WTC11 (cell line): Measurements from ENCODE around the gene MIX23. TPM values are rescaled to one million over a fixed set of nuclear protein-coding genes. Genes with fewer than 3 reads are reported as not detected.

ENCODE experiments used
- ATAC-seq: fragments of 200-7000 bp; cut with Tn5 transposase; 2 replicates; pipeline ENCODE4 v1.10.0; 2021; ENCODE audit warnings: mild to moderate bottlenecking, moderate library complexity
- CTCF ChIA-PET: fragments of 300-600 bp; sonication (Branson Sonifier 250); formaldehyde crosslinking; loops from one replicate; lab custom pipeline; 2021; ENCODE audit warnings: antibody characterized with exemption; lab: Charles Lee
- POLR2A ChIA-PET: fragments of 350-600 bp; sonication (Branson Sonifier 250); formaldehyde crosslinking; loops from one replicate; lab custom pipeline; 2021; ENCODE audit warnings: antibody characterized with exemption; lab: Charles Lee
- DNase-seq: peaks from one replicate; pipeline ENCODE4 v3.0.0; 2021; ENCODE audit warnings: low spot score
- H3K27ac Mint-ChIP-seq: 2 replicates; pipeline ENCODE4 v1.8.0; 2021; ENCODE audit warnings: mixed read lengths
- H3K27me3 Mint-ChIP-seq: 2 replicates; pipeline ENCODE4 v1.8.0; 2021; ENCODE audit warnings: low read depth, mild to moderate bottlenecking, moderate library complexity, mixed read lengths
- H3K36me3 Mint-ChIP-seq: 2 replicates; pipeline ENCODE4 v1.8.0; 2021; ENCODE audit warnings: mixed read lengths
- H3K4me1 Mint-ChIP-seq: 2 replicates; pipeline ENCODE4 v1.8.0; 2022; ENCODE audit warnings: mixed read lengths
- H3K4me3 Mint-ChIP-seq: 2 replicates; pipeline ENCODE4 v1.8.0; 2021; ENCODE audit warnings: mild to moderate bottlenecking, moderate library complexity, mixed read lengths
- H3K9me3 Mint-ChIP-seq: 2 replicates; pipeline ENCODE4 v1.8.0; 2021; ENCODE audit warnings: mixed read lengths
- CDX4 ChIP-seq: fragments of 250-450 bp; sonication (Bioruptor Pico); IDR thresholded peaks from 2 replicates; pipeline ENCODE4 v1.9.0; 2021; ENCODE audit warnings: moderate library complexity, mild to moderate bottlenecking, inconsistent platforms, borderline replicate concordance
- CTCF ChIP-seq: fragments of 200-600 bp; IDR thresholded peaks from 2 replicates; pipeline ENCODE4 v1.8.0; 2022; ENCODE audit warnings: antibody characterized with exemption
- FOXK1 ChIP-seq: sonication (generic); formaldehyde crosslinking; IDR thresholded peaks from 2 replicates; pipeline ENCODE4 v1.8.0; 2022; ENCODE audit warnings: mild to moderate bottlenecking, moderate library complexity, missing genetic modification reagents
- FOXP4 ChIP-seq: sonication (generic); formaldehyde crosslinking; IDR thresholded peaks from 2 replicates; pipeline ENCODE4 v1.8.0; 2022; ENCODE audit warnings: mild to moderate bottlenecking, missing genetic modification reagents
- GRHL2 ChIP-seq: fragments of 250-450 bp; sonication (Bioruptor Pico); IDR thresholded peaks from 2 replicates; pipeline ENCODE4 v1.8.0; 2022; ENCODE audit warnings: mild to moderate bottlenecking, moderate library complexity; ENCODE audit not compliant: insufficient replicate concordance, severe bottlenecking
- IRF1 ChIP-seq: sonication (generic); formaldehyde crosslinking; IDR thresholded peaks from 2 replicates; pipeline ENCODE4 v1.8.0; 2023; ENCODE audit warnings: missing genetic modification reagents
- MLX ChIP-seq: sonication (generic); formaldehyde crosslinking; IDR thresholded peaks from 2 replicates; pipeline ENCODE4 v1.8.1; 2023; ENCODE audit warnings: mild to moderate bottlenecking, missing genetic modification reagents, moderate library complexity
- MXD4 ChIP-seq: fragments of 250-450 bp; sonication (Bioruptor Pico); IDR thresholded peaks from 2 replicates; pipeline ENCODE4 v1.8.0; 2021; ENCODE audit warnings: mild to moderate bottlenecking, moderate library complexity, borderline replicate concordance
- NFYB ChIP-seq: sonication (generic); formaldehyde crosslinking; conservative IDR thresholded peaks from 2 replicates; pipeline ENCODE4 v1.8.0; 2022; ENCODE audit warnings: low read depth, missing genetic modification reagents
- NR1H2 ChIP-seq: sonication (generic); formaldehyde crosslinking; IDR thresholded peaks from 2 replicates; pipeline ENCODE4 v1.9.0; 2021; ENCODE audit warnings: mild to moderate bottlenecking, moderate library complexity, missing genetic modification reagents
- PRDM15 ChIP-seq: sonication (generic); formaldehyde crosslinking; IDR thresholded peaks from 2 replicates; pipeline ENCODE4 v1.8.0; 2022; ENCODE audit warnings: missing genetic modification reagents
- SMAD3 ChIP-seq: sonication (generic); formaldehyde crosslinking; IDR thresholded peaks from 2 replicates; pipeline ENCODE4 v1.8.0; 2022; ENCODE audit warnings: missing genetic modification reagents, mild to moderate bottlenecking, borderline replicate concordance
- SP1 ChIP-seq: sonication (generic); formaldehyde crosslinking; conservative IDR thresholded peaks from 2 replicates; pipeline ENCODE4 v1.8.1; 2022; ENCODE audit warnings: missing genetic modification reagents
- STAT6 ChIP-seq: sonication (generic); formaldehyde crosslinking; conservative IDR thresholded peaks from 2 replicates; pipeline ENCODE4 v1.8.1; 2023; ENCODE audit warnings: mild to moderate bottlenecking, low read depth, missing genetic modification reagents, moderate library complexity
- TEAD4 ChIP-seq: sonication (generic); formaldehyde crosslinking; IDR thresholded peaks from 2 replicates; pipeline ENCODE4 v1.8.0; 2022; ENCODE audit warnings: mild to moderate bottlenecking, missing genetic modification reagents
- ZMAT4 ChIP-seq: fragments of 250-450 bp; sonication (Bioruptor Pico); IDR thresholded peaks from 2 replicates; pipeline ENCODE4 v1.9.0; 2021; ENCODE audit warnings: mild to moderate bottlenecking
- ZNF263 ChIP-seq: sonication (generic); formaldehyde crosslinking; IDR thresholded peaks from 2 replicates; pipeline ENCODE4 v1.8.1; 2022; ENCODE audit warnings: low read depth, mild to moderate bottlenecking, moderate library complexity, missing genetic modification reagents
- ZNF281 ChIP-seq: sonication (generic); formaldehyde crosslinking; IDR thresholded peaks from 2 replicates; pipeline ENCODE4 v1.8.0; 2023; ENCODE audit warnings: mild to moderate bottlenecking, missing genetic modification reagents
- ZNF396 ChIP-seq: fragments of 250-450 bp; sonication (Bioruptor Pico); IDR thresholded peaks from 2 replicates; pipeline ENCODE4 v1.8.0; 2021; ENCODE audit warnings: mild to moderate bottlenecking, moderate library complexity, borderline replicate concordance
- ZNF671 ChIP-seq: fragments of 250-450 bp; sonication (Bioruptor Pico); IDR thresholded peaks from 2 replicates; pipeline ENCODE4 v1.8.0; 2021; ENCODE audit warnings: mild to moderate bottlenecking
- total RNA-seq: library from RNA; stranded (reverse); gene quantifications from 3 replicates; pipeline ENCODE4 v1.2.3, GENCODE V29; 2021

The MIX23 gene
- total RNA-seq, 1 experiment from 2014 or later, result 81.7 TPM

- TF ChIP-seq CTCF, result no peak
- TF ChIP-seq ZNF281, result no peak
- no peak for TF ChIP-seq ZMAT4 (CRISPR knock-in tag)
- TF ChIP-seq FOXK1 (CRISPR knock-in tag), result no peak
- TF ChIP-seq TEAD4, result no peak
- no peak for TF ChIP-seq NR1H2 (CRISPR knock-in tag)
- TF ChIP-seq ZNF671 (CRISPR knock-in tag), result no peak
These were observed 12.6 kb upstream of the MIX23 start (continued) for GRCh38 chr3:122395582-122395981.

- DNase-seq, result no peak
- peak overlapping the region; percentile 89 for H3K27ac Mint-ChIP-seq
- no peak overlapping the region for H3K4me3 Mint-ChIP-seq
- peaks cover 8% of the 10 kb centered on the region; the same call in 1 of the 2 replicates for H3K36me3 Mint-ChIP-seq
- POLR2A ChIA-PET, result no interaction called here
- H3K27me3 Mint-ChIP-seq, result no peaks in the 10 kb centered on the region
- no peak for ATAC-seq
- CTCF ChIA-PET, result interaction anchor here (1.7 to 1.8 kb wide), 2 partner anchors 10 to 285 kb away, joined by 35 to 40 read pairs; partner anchors contain the start of genes FAM162A, MIX23 and PARP14
- H3K9me3 Mint-ChIP-seq, result no peaks in the 10 kb centered on the region
- H3K4me1 Mint-ChIP-seq, result peaks cover 19% of the 10 kb centered on the region
- TF ChIP-seq CDX4 (no peak), ZNF396 (CRISPR knock-in tag) (no peak), MXD4 (no peak), SP1 (CRISPR knock-in tag) (no peak), NFYB (no peak), MLX (CRISPR knock-in tag) (no peak), SMAD3 (CRISPR knock-in tag) (no peak), FOXP4 (CRISPR knock-in tag) (no peak), IRF1 (no peak), STAT6 (no peak), GRHL2 (CRISPR knock-in tag) (no peak), PRDM15 (CRISPR knock-in tag) (no peak), ZNF263 (CRISPR knock-in tag) (no peak)
These were observed 11.1 kb upstream of the MIX23 start for GRCh38 chr3:122394173-122394572.
